Caco-2 (cell line): ENCODE data around the gene PICK1. TPM values are rescaled to one million over a fixed set of nuclear protein-coding genes. Genes with fewer than 3 reads are reported as not detected.

Source experiments
- BruUV-seq: library from RNA; stranded (reverse); fragments of 400-500 nt; replicated peaks from 2 replicates; lab custom pipeline; 2021; lab: Mats Ljungman, UMichigan
- CTCF ChIA-PET: fragments of 300-600 bp; sonication (Branson Sonifier 250); formaldehyde crosslinking; loops from one replicate; lab custom pipeline; 2022; ENCODE audit warnings: antibody characterized with exemption; lab: Charles Lee
- POLR2A ChIA-PET: fragments of 300-600 bp; sonication (Branson Sonifier 250); formaldehyde crosslinking; loops from one replicate; lab custom pipeline; 2022; ENCODE audit warnings: antibody characterized with exemption; lab: Charles Lee
- DNase-seq, 2 experiments: peaks; one replicate each; pipeline versions ENCODE4 v3.0.0 to v3.0.0-alpha.2; 2020 to 2022
- H3K27me3 ChIP-seq: replicated peaks from 2 replicates; pipeline ENCODE4 v1.6.0; 2011; ENCODE audit warnings: low read length; ENCODE audit not compliant: control insufficient read depth, insufficient read depth
- H3K36me3 ChIP-seq: 2 replicates; pipeline ENCODE4 v1.5.1; 2011; ENCODE audit warnings: low read length; ENCODE audit not compliant: control insufficient read depth, insufficient read depth
- H3K4me1 ChIP-seq: fragments of 250-450 bp; sonication (Bioruptor Pico); 2 replicates; pipeline ENCODE4 v1.5.1; 2020; ENCODE audit warnings: mild to moderate bottlenecking
- H3K4me3 ChIP-seq: 2 replicates; pipeline ENCODE4 v1.5.1; 2011; ENCODE audit warnings: low read depth, mild to moderate bottlenecking, control low read depth, low read length
- H3K9me3 ChIP-seq: fragments of 250-450 bp; sonication (Bioruptor Pico); 2 replicates; pipeline ENCODE4 v1.5.1; 2020; ENCODE audit warnings: mild to moderate bottlenecking, moderate library complexity
- H3K27ac Mint-ChIP-seq: one replicate; pipeline ENCODE4 v1.8.0; 2022; ENCODE audit warnings: mixed read lengths; ENCODE audit not compliant: unreplicated experiment
- H3K27me3 Mint-ChIP-seq: one replicate; pipeline ENCODE4 v1.8.0; 2022; ENCODE audit warnings: mixed read lengths; ENCODE audit not compliant: insufficient read depth, unreplicated experiment
- H3K36me3 Mint-ChIP-seq: one replicate; pipeline ENCODE4 v1.8.0; 2022; ENCODE audit warnings: mild to moderate bottlenecking, mixed read lengths; ENCODE audit not compliant: insufficient read depth, unreplicated experiment
- H3K4me1 Mint-ChIP-seq: one replicate; pipeline ENCODE4 v1.8.0; 2022; ENCODE audit warnings: low read depth, mixed read lengths; ENCODE audit not compliant: unreplicated experiment
- H3K4me3 Mint-ChIP-seq: one replicate; pipeline ENCODE4 v1.8.0; 2022; ENCODE audit warnings: mild to moderate bottlenecking, moderate library complexity, mixed read lengths; ENCODE audit not compliant: unreplicated experiment
- H3K9me3 Mint-ChIP-seq: one replicate; pipeline ENCODE4 v1.8.0; 2022; ENCODE audit warnings: mixed read lengths; ENCODE audit not compliant: unreplicated experiment
- intact Hi-C: fragments of 100-400 bp; cut with micrococcal nuclease; formaldehyde crosslinking; loops from one replicate; pipeline ENCODE4 v1.10.0; 2022; ENCODE audit not compliant: unreplicated experiment
- total RNA-seq: library from RNA; stranded (reverse); gene quantifications from 2 replicates; pipeline ENCODE4 v1.2.3, GENCODE V29; 2022
- TF ChIP-seq, protein P1 (sequence below), 2 experiments: fragments of 200-600 bp in 1 of 2; IDR thresholded peaks; 1 replicate in 1 of 2; 2 replicates in 1 of 2; pipeline versions ENCODE4 v1.5.1 to v1.8.0; 2011 to 2022; ENCODE audit warnings: antibody characterized with exemption in 1 of 2, control low read depth in 1 of 2, inconsistent platforms in 1 of 2, low read depth in 1 of 2, low read length in 1 of 2, mild to moderate bottlenecking in 1 of 2, moderate library complexity in 1 of 2; ENCODE audit not compliant: insufficient read depth in 1 of 2, severe bottlenecking in 1 of 2, unreplicated experiment in 1 of 2

PICK1 gene
- total RNA-seq, 1 experiment from 2014 or later = 41.1 TPM

DNA sequence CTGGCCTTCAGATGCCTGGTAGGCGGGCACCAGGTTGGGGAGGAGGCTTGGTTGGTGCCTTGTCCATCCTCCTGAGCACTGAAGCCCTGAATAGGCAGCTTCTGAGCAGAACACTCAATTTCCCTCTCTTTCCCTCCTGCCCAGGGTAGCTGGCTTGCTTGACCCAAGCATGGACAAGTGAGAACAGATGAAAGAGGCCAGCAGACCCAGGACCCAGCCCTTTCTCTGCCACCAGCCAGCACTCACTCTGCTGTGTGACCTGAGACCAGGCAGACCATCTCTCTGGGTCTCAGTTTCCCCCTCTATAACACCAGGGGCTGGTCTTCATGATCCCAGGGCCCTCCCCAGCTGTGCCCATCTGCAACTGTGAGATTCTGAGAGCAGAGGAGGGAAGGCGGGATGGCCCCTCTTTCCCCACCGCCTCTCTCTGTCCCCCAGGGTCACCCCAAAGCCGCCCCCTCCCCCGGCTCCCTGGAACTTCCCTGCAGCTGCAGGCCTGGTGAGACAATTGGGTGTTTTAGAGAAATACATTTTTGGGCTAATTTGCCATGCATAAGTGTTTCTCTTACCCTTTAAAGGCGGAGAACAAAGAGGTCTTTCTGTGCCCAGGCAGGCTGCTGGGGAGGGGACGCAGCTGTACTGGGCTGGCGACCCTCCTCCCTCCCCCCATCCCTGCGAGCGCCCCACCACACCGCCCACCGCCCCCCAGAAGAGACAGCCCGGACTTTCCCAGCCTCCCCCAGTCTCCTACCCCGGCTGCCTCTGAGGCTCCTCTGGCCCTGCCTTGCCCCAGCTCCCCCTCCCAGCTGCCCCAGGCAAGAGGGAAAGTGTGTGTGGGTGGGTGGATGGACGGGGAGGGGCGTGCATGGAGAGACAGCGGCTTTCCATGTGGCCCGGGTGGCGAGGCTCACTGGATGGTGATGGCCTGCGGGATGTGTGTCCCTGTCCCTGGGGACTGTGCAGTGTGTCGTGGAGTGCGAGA is 30.8 kb upstream of the PICK1 start:
- CTCF ChIA-PET = no interaction called here
- H3K4me3 ChIP-seq = no peak overlapping the region

GRCh38 chr22:38027487-38027886 is 29.7 kb upstream of the PICK1 start:
- CTCF ChIA-PET = interaction anchor here (1.5 kb wide), 1 partner anchor 25 kb away, joined by 6 read pairs; no protein-coding TSS in a partner anchor
- intact Hi-C loops = no loop called here

More for the DNA sequence above, 30.8 kb upstream of the PICK1 start:
- Histone ChIP-seq H3K4me1 (no peaks in the 10 kb centered on the region), H3K9me3 (no peaks in the 10 kb centered on the region), H3K27me3 (no peaks in the 10 kb centered on the region; the same call in 1 of the 2 replicates), H3K36me3 (no peaks in the 10 kb centered on the region)
- TF ChIP-seq, protein P1, sequence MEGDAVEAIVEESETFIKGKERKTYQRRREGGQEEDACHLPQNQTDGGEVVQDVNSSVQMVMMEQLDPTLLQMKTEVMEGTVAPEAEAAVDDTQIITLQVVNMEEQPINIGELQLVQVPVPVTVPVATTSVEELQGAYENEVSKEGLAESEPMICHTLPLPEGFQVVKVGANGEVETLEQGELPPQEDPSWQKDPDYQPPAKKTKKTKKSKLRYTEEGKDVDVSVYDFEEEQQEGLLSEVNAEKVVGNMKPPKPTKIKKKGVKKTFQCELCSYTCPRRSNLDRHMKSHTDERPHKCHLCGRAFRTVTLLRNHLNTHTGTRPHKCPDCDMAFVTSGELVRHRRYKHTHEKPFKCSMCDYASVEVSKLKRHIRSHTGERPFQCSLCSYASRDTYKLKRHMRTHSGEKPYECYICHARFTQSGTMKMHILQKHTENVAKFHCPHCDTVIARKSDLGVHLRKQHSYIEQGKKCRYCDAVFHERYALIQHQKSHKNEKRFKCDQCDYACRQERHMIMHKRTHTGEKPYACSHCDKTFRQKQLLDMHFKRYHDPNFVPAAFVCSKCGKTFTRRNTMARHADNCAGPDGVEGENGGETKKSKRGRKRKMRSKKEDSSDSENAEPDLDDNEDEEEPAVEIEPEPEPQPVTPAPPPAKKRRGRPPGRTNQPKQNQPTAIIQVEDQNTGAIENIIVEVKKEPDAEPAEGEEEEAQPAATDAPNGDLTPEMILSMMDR (IDR thresholded peaks at IDR 0.05; ENCODE audit: insufficient read depth in 1 of 2, low read depth in 1 of 2, low read length in 1 of 2, severe bottlenecking in 1 of 2, unreplicated experiment in 1 of 2) = no peak
- Mint-ChIP-seq H3K27ac (no peak overlapping the region), H3K36me3 (no peaks in the 10 kb centered on the region), H3K9me3 (no peaks in the 10 kb centered on the region), H3K4me1 (no peaks in the 10 kb centered on the region), H3K4me3 (no peak overlapping the region), H3K27me3 (no peaks in the 10 kb centered on the region)
- DNase-seq = no peak
- POLR2A ChIA-PET = no interaction called here
- intact Hi-C loops = no loop called here
- no TSS peak for BruUV-seq

More at GRCh38 chr22:38027487-38027886, 29.7 kb upstream of the PICK1 start:
- H3K4me3 ChIP-seq = no peak overlapping the region
- TF ChIP-seq, protein P1 (IDR thresholded peaks at IDR 0.05; ENCODE audit: insufficient read depth in 1 of 2, low read depth in 1 of 2, low read length in 1 of 2, severe bottlenecking in 1 of 2, unreplicated experiment in 1 of 2) = no peak
- DNase-seq = no peak
- no peak overlapping the region for H3K4me3 Mint-ChIP-seq
- H3K27ac Mint-ChIP-seq = no peak overlapping the region
- BruUV-seq = no TSS peak
- no peaks in the 10 kb centered on the region for H3K36me3 Mint-ChIP-seq
- POLR2A ChIA-PET = no interaction called here
- H3K36me3 ChIP-seq = no peaks in the 10 kb centered on the region
- no peaks in the 10 kb centered on the region for H3K27me3 Mint-ChIP-seq
- no peaks in the 10 kb centered on the region for H3K9me3 Mint-ChIP-seq
- no peaks in the 10 kb centered on the region; the same call in 1 of the 2 replicates for H3K27me3 ChIP-seq
- no peaks in the 10 kb centered on the region for H3K9me3 ChIP-seq
- H3K4me1 ChIP-seq = no peaks in the 10 kb centered on the region
- no peaks in the 10 kb centered on the region for H3K4me1 Mint-ChIP-seq
